DND-41 (cell line): ENCODE measurements around the gene TELO2.

ENCODE experiments used
- EZH2 ChIP-seq: IDR thresholded peaks from 3 replicates; pipeline ENCODE4 v1.6.1; 2012; ENCODE audit warnings: borderline replicate concordance, low read depth, mild to moderate bottlenecking, moderate library complexity, low read length, inconsistent platforms; ENCODE audit not compliant: severe bottlenecking
- TF ChIP-seq, protein P1 (sequence below): IDR thresholded peaks from 2 replicates; pipeline ENCODE4 v1.5.1; 2012; ENCODE audit warnings: borderline replicate concordance, low read length, moderate library complexity, mild to moderate bottlenecking; ENCODE audit not compliant: poor library complexity, severe bottlenecking; ENCODE audit errors: extremely low read depth

DNA sequence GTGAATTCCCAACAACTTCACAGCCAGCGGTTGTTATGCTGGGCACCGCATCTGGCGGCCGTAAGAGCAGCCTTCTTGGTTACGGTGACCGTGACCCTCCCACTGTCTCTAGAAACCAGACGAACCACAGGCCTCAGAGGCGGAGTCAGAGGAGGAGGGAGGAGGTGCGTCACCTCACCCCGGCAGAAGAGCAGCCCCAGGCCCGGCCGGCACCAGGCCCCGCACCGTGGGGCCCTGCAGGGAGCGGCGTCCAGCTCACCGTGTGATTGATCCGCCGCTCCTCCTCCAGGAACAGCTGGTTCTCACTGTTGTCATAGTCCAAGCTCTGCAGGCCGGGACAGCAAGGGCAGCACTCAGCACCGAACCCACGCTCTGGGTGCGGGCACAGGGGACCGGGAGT, 32.0 kb upstream of the TELO2 start:
- TF ChIP-seq, protein P1, sequence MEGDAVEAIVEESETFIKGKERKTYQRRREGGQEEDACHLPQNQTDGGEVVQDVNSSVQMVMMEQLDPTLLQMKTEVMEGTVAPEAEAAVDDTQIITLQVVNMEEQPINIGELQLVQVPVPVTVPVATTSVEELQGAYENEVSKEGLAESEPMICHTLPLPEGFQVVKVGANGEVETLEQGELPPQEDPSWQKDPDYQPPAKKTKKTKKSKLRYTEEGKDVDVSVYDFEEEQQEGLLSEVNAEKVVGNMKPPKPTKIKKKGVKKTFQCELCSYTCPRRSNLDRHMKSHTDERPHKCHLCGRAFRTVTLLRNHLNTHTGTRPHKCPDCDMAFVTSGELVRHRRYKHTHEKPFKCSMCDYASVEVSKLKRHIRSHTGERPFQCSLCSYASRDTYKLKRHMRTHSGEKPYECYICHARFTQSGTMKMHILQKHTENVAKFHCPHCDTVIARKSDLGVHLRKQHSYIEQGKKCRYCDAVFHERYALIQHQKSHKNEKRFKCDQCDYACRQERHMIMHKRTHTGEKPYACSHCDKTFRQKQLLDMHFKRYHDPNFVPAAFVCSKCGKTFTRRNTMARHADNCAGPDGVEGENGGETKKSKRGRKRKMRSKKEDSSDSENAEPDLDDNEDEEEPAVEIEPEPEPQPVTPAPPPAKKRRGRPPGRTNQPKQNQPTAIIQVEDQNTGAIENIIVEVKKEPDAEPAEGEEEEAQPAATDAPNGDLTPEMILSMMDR: no peak
- no peak for TF ChIP-seq EZH2
